SK-N-SH (cell line): Measurements from ENCODE around the gene PIEZO2. TPM values are rescaled to one million over a fixed set of nuclear protein-coding genes. Genes with fewer than 3 reads are reported as not detected.

Source experiments
- CTCF ChIA-PET: fragments of 300-600, 350-600 bp; formaldehyde crosslinking; extraction: SDS; loops from one replicate; lab custom pipeline; 2021; lab: Yijun Ruan, JAX
- POLR2A ChIA-PET: fragments of 350-600 bp; sonication (Branson Sonifier 250); formaldehyde crosslinking; extraction: SDS; loops from one replicate; lab custom pipeline; 2020; ENCODE audit warnings: antibody characterized with exemption, inconsistent platforms; lab: Yijun Ruan, JAX
- DNase-seq: peaks from one replicate; pipeline ENCODE4 v3.0.0; 2012
- H2AFZ ChIP-seq: fragments of 200-600 bp; sonication (generic); 2 replicates; pipeline ENCODE4 v1.8.1; 2016; ENCODE audit warnings: antibody characterized with exemption, mild to moderate bottlenecking, low read depth
- H3F3A ChIP-seq: fragments of 200-600 bp; sonication (generic); replicated peaks from 2 replicates; pipeline ENCODE3; 2016; ENCODE audit warnings: antibody characterized with exemption, mild to moderate bottlenecking; ENCODE audit not compliant: insufficient read depth
- H3K27ac ChIP-seq, 2 experiments: fragments of 200-500 bp in 1 of 2; fragments of 200-600 bp in 1 of 2; sonication (Bioruptor generic) in 1 of 2; sonication (generic), shearing (Covaris generic) in 1 of 2; 2 replicates each; pipeline versions ENCODE4 v1.5.1 to v1.6.1; 2014 to 2016; ENCODE audit warnings: low read depth in 2 of 2, inconsistent platforms in 1 of 2, low read length in 1 of 2, mild to moderate bottlenecking in 1 of 2, mixed read lengths in 1 of 2
- H3K27me3 ChIP-seq: fragments of 200-600 bp; sonication (generic), shearing (Covaris generic); 2 replicates; pipeline ENCODE4 v1.6.1; 2016; ENCODE audit warnings: mixed run types; ENCODE audit not compliant: insufficient read depth
- H3K36me3 ChIP-seq, 2 experiments: fragments of 200-500 bp in 1 of 2; fragments of 200-600 bp in 1 of 2; sonication (Bioruptor generic) in 1 of 2; sonication (generic) in 1 of 2; replicated peaks in 1 of 2; 2 replicates each; pipeline versions ENCODE3 to v1.5.1; 2014 to 2016; ENCODE audit warnings: low read length in 1 of 2, mild to moderate bottlenecking in 1 of 2; ENCODE audit not compliant: insufficient read depth in 2 of 2, control insufficient read depth in 1 of 2
- H3K4me1 ChIP-seq, 2 experiments: fragments of 200-500 bp in 1 of 2; fragments of 200-600 bp in 1 of 2; sonication (Bioruptor generic) in 1 of 2; sonication (generic), shearing (Covaris generic) in 1 of 2; 2 replicates each; pipeline versions ENCODE4 v1.5.1 to v1.6.1; 2014 to 2016; ENCODE audit warnings: low read depth in 1 of 2, low read length in 1 of 2, mixed run types in 1 of 2; ENCODE audit not compliant: insufficient read depth in 2 of 2, control insufficient read depth in 1 of 2
- H3K4me2 ChIP-seq: fragments of 200-600 bp; sonication (generic), shearing (Covaris generic); 2 replicates; pipeline ENCODE4 v1.6.1; 2017; ENCODE audit warnings: mixed run types
- H3K4me3 ChIP-seq, 2 experiments: fragments of 200-500 bp in 1 of 2; fragments of 200-600 bp in 1 of 2; sonication (Bioruptor generic) in 1 of 2; sonication (generic), shearing (Covaris generic) in 1 of 2; 2 replicates each; pipeline versions ENCODE4 v1.5.1 to v1.8.1; 2014 to 2016; ENCODE audit warnings: low read depth in 2 of 2, inconsistent platforms in 1 of 2, low read length in 1 of 2, mild to moderate bottlenecking in 1 of 2, mixed read lengths in 1 of 2, moderate library complexity in 1 of 2
- H3K79me2 ChIP-seq: fragments of 200-600 bp; sonication (generic); 2 replicates; pipeline ENCODE4 v1.8.1; 2017; ENCODE audit warnings: mild to moderate bottlenecking; ENCODE audit not compliant: insufficient read depth
- H3K9ac ChIP-seq: fragments of 200-600 bp; sonication (generic); 2 replicates; pipeline ENCODE4 v1.6.1; 2017; ENCODE audit warnings: mixed run types
- H3K9me2 ChIP-seq: fragments of 200-600 bp; sonication (generic); 2 replicates; pipeline ENCODE4 v1.6.1; 2017; ENCODE audit warnings: mixed run types
- H3K9me3 ChIP-seq: fragments of 200-600 bp; sonication (generic); 2 replicates; pipeline ENCODE4 v1.6.1; 2017; ENCODE audit warnings: mixed run types, mild to moderate bottlenecking, moderate library complexity
- H4K20me1 ChIP-seq: fragments of 200-600 bp; sonication (generic); 2 replicates; pipeline ENCODE4 v1.6.1; 2017; ENCODE audit warnings: mild to moderate bottlenecking, mixed run types; ENCODE audit not compliant: insufficient read depth
- CHD2 ChIP-seq: fragments of 150-350 bp; IDR thresholded peaks from 2 replicates; pipeline ENCODE4 v1.6.1; 2018; ENCODE audit warnings: low read length; ENCODE audit not compliant: partially characterized antibody
- ELF1 ChIP-seq: IDR thresholded peaks from 2 replicates; pipeline ENCODE4 v1.4.0; 2012
- FOSL2 ChIP-seq: IDR thresholded peaks from 2 replicates; pipeline ENCODE4 v1.4.0; 2012; ENCODE audit warnings: low read depth, mild to moderate bottlenecking, moderate library complexity, borderline replicate concordance
- FOXJ3 ChIP-seq: sonication (generic); formaldehyde crosslinking; IDR thresholded peaks from 2 replicates; pipeline ENCODE4 v1.5.1; 2020; ENCODE audit warnings: mild to moderate bottlenecking, missing genetic modification reagents
- FOXM1 ChIP-seq: IDR thresholded peaks from 2 replicates; pipeline ENCODE4 v1.4.0; 2012; ENCODE audit warnings: low read depth, mild to moderate bottlenecking
- GATA2 ChIP-seq: sonication (generic); formaldehyde crosslinking; IDR thresholded peaks from 2 replicates; pipeline ENCODE4 v1.5.0; 2020; ENCODE audit warnings: mild to moderate bottlenecking, missing genetic modification reagents
- IRF3 ChIP-seq: fragments of 150-350 bp; IDR thresholded peaks from 2 replicates; pipeline ENCODE4 v1.6.1; 2016; ENCODE audit warnings: mild to moderate bottlenecking, low read depth, low read length
- NFIC ChIP-seq: IDR thresholded peaks from 2 replicates; pipeline ENCODE4 v1.4.0; 2012; ENCODE audit warnings: borderline replicate concordance
- PBX3 ChIP-seq: IDR thresholded peaks from 2 replicates; pipeline ENCODE4; 2012
- POLR2AphosphoS5 ChIP-seq: IDR thresholded peaks from 2 replicates; pipeline ENCODE4 v1.6.1; 2012; ENCODE audit warnings: low read depth, low read length
- RCOR1 ChIP-seq: fragments of 150-350 bp; IDR thresholded peaks from 2 replicates; pipeline ENCODE4 v1.6.1; 2017; ENCODE audit warnings: antibody characterized with exemption, low read length
- RFX5 ChIP-seq: IDR thresholded peaks from 2 replicates; pipeline ENCODE4 v1.6.1; 2012; ENCODE audit warnings: mild to moderate bottlenecking, improper control_type of control experiment, low read length
- TCF12 ChIP-seq: IDR thresholded peaks from 2 replicates; pipeline ENCODE4 v1.4.0; 2012
- USF2 ChIP-seq: fragments of 150-350 bp; IDR thresholded peaks from 2 replicates; pipeline ENCODE4 v1.6.1; 2017; ENCODE audit warnings: antibody characterized with exemption, low read length, low read depth, borderline replicate concordance
- YY1 ChIP-seq: IDR thresholded peaks from 2 replicates; pipeline ENCODE4 v1.4.0; 2012; ENCODE audit warnings: low read depth, mild to moderate bottlenecking
- ZBTB33 ChIP-seq: IDR thresholded peaks from 2 replicates; pipeline ENCODE4 v1.4.0; 2012; ENCODE audit warnings: low read depth, borderline replicate concordance
- WGBS: methylation state at CpG from one replicate; pipeline ENCODE4 v1.1.6; 2017; ENCODE audit warnings: low lambda C conversion rate; 5-methylcytosine and 5-hydroxymethylcytosine counted together
- polyA plus RNA-seq, 3 experiments: library from polyadenylated mRNA; depleted of rRNA; stranded (reverse); fragments of >200 nt; gene quantifications; 2 replicates each; pipeline ENCODE4 v1.2.3, GENCODE V29; 2012
- TF ChIP-seq, protein P1 (sequence below): fragments of 200-600 bp; sonication (generic); IDR thresholded peaks from 2 replicates; pipeline ENCODE4 v1.6.1; 2017; ENCODE audit warnings: antibody characterized with exemption, mild to moderate bottlenecking, moderate library complexity

Gene PIEZO2
- polyA plus RNA-seq, 1 of the 3 experiments (the other 2 are of a cell fraction), result not detected

- H4K20me1 ChIP-seq, result no peaks in the 10 kb centered on the region
- H3F3A ChIP-seq, result no peaks in the 10 kb centered on the region
- no peaks in the 10 kb centered on the region for H3K79me2 ChIP-seq
- no peaks in the 10 kb centered on the region for H3K9me2 ChIP-seq
- no peak overlapping the region for H3K9ac ChIP-seq
- no peaks in the 10 kb centered on the region for H3K9me3 ChIP-seq
- no peaks in the 10 kb centered on the region for H3K4me1 ChIP-seq
- TF ChIP-seq YY1 (no peak), FOSL2 (no peak), ELF1 (no peak), CHD2 (no peak), GATA2 (CRISPR knock-in tag) (no peak), RFX5 (no peak), FOXJ3 (CRISPR knock-in tag) (no peak), RCOR1 (no peak), TCF12 (no peak), USF2 (no peak), IRF3 (no peak), NFIC (no peak), ZBTB33 (no peak), POLR2AphosphoS5 (no peak), FOXM1 (no peak), PBX3 (no peak)
- TF ChIP-seq, protein P1, sequence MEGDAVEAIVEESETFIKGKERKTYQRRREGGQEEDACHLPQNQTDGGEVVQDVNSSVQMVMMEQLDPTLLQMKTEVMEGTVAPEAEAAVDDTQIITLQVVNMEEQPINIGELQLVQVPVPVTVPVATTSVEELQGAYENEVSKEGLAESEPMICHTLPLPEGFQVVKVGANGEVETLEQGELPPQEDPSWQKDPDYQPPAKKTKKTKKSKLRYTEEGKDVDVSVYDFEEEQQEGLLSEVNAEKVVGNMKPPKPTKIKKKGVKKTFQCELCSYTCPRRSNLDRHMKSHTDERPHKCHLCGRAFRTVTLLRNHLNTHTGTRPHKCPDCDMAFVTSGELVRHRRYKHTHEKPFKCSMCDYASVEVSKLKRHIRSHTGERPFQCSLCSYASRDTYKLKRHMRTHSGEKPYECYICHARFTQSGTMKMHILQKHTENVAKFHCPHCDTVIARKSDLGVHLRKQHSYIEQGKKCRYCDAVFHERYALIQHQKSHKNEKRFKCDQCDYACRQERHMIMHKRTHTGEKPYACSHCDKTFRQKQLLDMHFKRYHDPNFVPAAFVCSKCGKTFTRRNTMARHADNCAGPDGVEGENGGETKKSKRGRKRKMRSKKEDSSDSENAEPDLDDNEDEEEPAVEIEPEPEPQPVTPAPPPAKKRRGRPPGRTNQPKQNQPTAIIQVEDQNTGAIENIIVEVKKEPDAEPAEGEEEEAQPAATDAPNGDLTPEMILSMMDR, result no peak
- POLR2A ChIA-PET, result no interaction called here
- no peak overlapping the region for H2AFZ ChIP-seq
- H3K4me2 ChIP-seq, result no peak overlapping the region
- CTCF ChIA-PET, result interaction anchor here (0.8 kb wide), 1 partner anchor 18 kb away, joined by 3 read pairs; no protein-coding TSS in a partner anchor
- 0% methylated on average over 2 of the region's 3 CpGs for WGBS
- peaks cover 35% of the 10 kb centered on the region; the same call in 1 of the 2 replicates for H3K27me3 ChIP-seq
- H3K4me3 ChIP-seq, result no peak overlapping the region
- no peak overlapping the region for H3K27ac ChIP-seq
- DNase-seq, result no peak
- no peaks in the 10 kb centered on the region for H3K36me3 ChIP-seq
Observed at GRCh38 chr18:10805587-10806118, 343.7 kb downstream of the PIEZO2 start.
